Measurements from ENCODE around the gene CERS5.
"Not testable (repeated sequence)": the region's sequence is repeated elsewhere in the genome, so short reads cannot be mapped to it uniquely, and the experiment has no call there.

CERS5 gene

GRCh38 chr12:50156641-50157040 lies 10.5 kb downstream of the CERS5 start:
- Histone ChIP-seq H3K36me3 (no peaks in the 10 kb centered on the region), H3K4me1 (no peaks in the 10 kb centered on the region)
- no peak for TF ChIP-seq CTCF (IDR thresholded peaks at IDR 0.05; ENCODE audit: low read depth, low read length)

GRCh38 chr12:50154947-50155346 lies 12.2 kb downstream of the CERS5 start:
- not testable (repeated sequence) for H3K4me3 ChIP-seq (ENCODE audit: low read depth, low read length); H3K36me3 ChIP-seq; H3K9me3 ChIP-seq; H3K4me1 ChIP-seq; DNase-seq; H3K27me3 ChIP-seq

More at GRCh38 chr12:50156641-50157040, 10.5 kb downstream of the CERS5 start:
- no peaks in the 10 kb centered on the region for H3K27me3 ChIP-seq
- DNase-seq, result no peak
- H3K9me3 ChIP-seq, result no peaks in the 10 kb centered on the region
- H3K4me3 ChIP-seq (ENCODE audit: low read depth, low read length), result no peak overlapping the region

- DNase-seq, result no peak
- no peaks in the 10 kb centered on the region for H3K27me3 ChIP-seq
- H3K9me3 ChIP-seq, result no peaks in the 10 kb centered on the region
- TF ChIP-seq CTCF (IDR thresholded peaks at IDR 0.05; ENCODE audit: low read depth, low read length), result no peak
- H3K4me1 ChIP-seq, result no peaks in the 10 kb centered on the region
- H3K36me3 ChIP-seq, result no peaks in the 10 kb centered on the region
- no peak overlapping the region for H3K4me3 ChIP-seq (ENCODE audit: low read depth, low read length)
Measured at GRCh38 chr12:50151047-50151687, 16.0 kb downstream of the CERS5 start.

DNA sequence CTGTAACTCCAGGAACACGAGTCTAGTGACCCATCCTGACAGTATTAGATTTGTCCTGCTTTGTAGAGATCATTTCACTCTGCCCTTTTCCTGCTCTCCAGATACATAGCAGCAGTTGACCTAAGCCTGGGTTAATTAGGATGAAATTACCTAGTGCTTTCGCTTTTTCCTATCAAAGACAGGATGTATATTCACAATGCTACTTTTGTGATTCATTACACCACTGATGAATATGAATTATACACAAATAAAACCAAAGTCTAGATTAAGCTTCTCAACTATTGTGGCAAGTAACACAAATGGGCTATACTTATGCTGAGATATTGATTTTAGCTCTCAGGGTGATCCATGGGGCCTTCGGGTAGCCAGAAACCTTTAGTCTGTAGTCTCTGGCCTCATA lies 17.9 kb downstream of the CERS5 start:
- Histone ChIP-seq H3K9me3 (no peaks in the 10 kb centered on the region), H3K27me3 (no peaks in the 10 kb centered on the region), H3K36me3 (no peaks in the 10 kb centered on the region), H3K4me1 (peaks cover 5% of the 10 kb centered on the region), H3K4me3 (ENCODE audit: low read depth, low read length) (no peak overlapping the region)
- DNase-seq, result no peak
- TF ChIP-seq CTCF (IDR thresholded peaks at IDR 0.05; ENCODE audit: low read depth, low read length), result no peak

DNA sequence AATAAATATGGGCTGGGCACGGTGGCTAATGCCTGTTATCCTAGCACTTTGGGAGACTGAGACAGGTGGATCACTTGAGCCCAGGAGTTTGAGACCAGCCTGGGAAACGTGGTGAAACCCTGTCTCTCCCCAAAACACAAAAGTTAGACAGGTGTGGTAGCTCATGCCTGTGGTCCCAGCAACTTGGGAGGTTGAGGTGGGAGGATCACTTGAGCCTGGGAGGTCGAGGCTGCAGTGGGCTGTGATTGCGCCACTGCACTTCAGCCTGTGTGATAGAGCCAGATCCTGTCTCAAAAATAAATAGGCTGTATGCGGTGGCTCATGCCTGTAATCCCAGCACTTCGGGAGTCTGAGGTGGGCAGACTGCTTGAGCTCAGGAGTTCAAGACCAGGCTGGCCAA lies 19.2 kb downstream of the CERS5 start:
- H3K36me3 ChIP-seq; H3K9me3 ChIP-seq; H3K4me1 ChIP-seq; H3K27me3 ChIP-seq; DNase-seq; H3K4me3 ChIP-seq (ENCODE audit: low read depth, low read length): not testable (repeated sequence)

DNA sequence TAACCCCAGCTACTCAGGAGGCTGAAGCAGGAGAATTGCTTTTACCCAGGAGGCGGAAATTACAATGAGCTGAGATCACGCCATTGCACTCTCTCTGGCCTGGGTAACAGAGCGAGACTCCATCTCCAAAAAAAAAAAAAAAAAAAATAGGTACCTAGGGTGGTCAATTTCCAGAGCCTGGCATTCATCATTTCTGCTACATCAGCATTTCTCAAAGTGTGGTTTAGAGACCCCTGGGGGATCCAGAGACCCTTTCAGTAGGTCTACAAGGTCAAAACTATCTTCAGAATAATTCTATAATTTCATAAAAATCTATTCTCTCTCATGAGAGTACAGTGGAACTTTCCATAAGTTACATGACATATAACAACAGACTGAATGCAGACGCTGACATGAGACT lies 19.9 kb downstream of the CERS5 start:
- Histone ChIP-seq H3K4me3 (ENCODE audit: low read depth, low read length) (no peak overlapping the region), H3K4me1 (peaks cover 5% of the 10 kb centered on the region), H3K36me3 (peaks cover 2% of the 10 kb centered on the region; the same call in 1 of the 2 replicates), H3K9me3 (no peaks in the 10 kb centered on the region), H3K27me3 (no peaks in the 10 kb centered on the region)
- DNase-seq, result no peak
- no peak for TF ChIP-seq CTCF (IDR thresholded peaks at IDR 0.05; ENCODE audit: low read depth, low read length)

DNA sequence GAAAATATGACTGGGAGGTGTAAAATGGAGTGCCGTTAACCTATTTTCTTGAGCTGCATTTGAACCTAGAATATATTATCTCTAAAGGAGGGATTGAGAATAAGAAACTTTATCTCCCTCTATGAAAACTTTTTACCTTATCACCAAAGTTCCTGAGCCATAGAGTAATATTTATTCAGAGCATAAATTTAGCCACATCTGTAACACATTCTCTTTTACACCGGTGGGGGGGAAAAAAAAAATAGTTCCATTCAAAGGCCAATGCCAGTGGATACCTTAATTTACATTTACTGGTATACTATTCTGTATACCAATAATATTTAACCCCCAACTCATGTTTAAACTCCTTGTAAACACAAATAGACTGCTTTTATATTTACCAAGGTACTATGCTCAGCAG lies 21.7 kb downstream of the CERS5 start:
- Histone ChIP-seq H3K36me3 (peaks cover 3% of the 10 kb centered on the region; the same call in 1 of the 2 replicates), H3K9me3 (no peaks in the 10 kb centered on the region), H3K4me1 (peaks cover 5% of the 10 kb centered on the region), H3K4me3 (ENCODE audit: low read depth, low read length) (no peak overlapping the region), H3K27me3 (no peaks in the 10 kb centered on the region)
- TF ChIP-seq CTCF (IDR thresholded peaks at IDR 0.05; ENCODE audit: low read depth, low read length), result no peak
- DNase-seq, result no peak
